K562 (cell line): Measurements from ENCODE around the gene ZNF692. TPM values are rescaled to one million over a fixed set of nuclear protein-coding genes. Genes with fewer than 3 reads are reported as not detected.

Source experiments
- ATF7 ChIP-seq: fragments of 450-650 bp; IDR thresholded peaks from 2 replicates; pipeline ENCODE4 v1.7.1; 2014; ENCODE audit warnings: mild to moderate bottlenecking, moderate library complexity
- CCNT2 ChIP-seq: IDR thresholded peaks from 2 replicates; pipeline ENCODE4 v1.6.1; 2011; ENCODE audit warnings: borderline replicate concordance, low read depth, mild to moderate bottlenecking, moderate library complexity, mixed read lengths, low read length; ENCODE audit not compliant: insufficient read length; ENCODE audit errors: extremely low read depth
- CREB1 ChIP-seq, 2 experiments: sonication (generic) in 1 of 2; formaldehyde crosslinking in 1 of 2; IDR thresholded peaks; 2 replicates each; pipeline versions ENCODE4 v1.6.1 to v1.8.0; 2012 to 2022; ENCODE audit warnings: inconsistent platforms in 1 of 2, mild to moderate bottlenecking in 1 of 2, missing genetic modification reagents in 1 of 2, moderate library complexity in 1 of 2
- MECOM ChIP-seq: fragments of 250-450 bp; sonication (Bioruptor Pico); IDR thresholded peaks from 2 replicates; pipeline ENCODE4 v1.8.0; 2022; ENCODE audit warnings: inconsistent platforms
- NBN ChIP-seq: fragments of 450-650 bp; IDR thresholded peaks from 2 replicates; pipeline ENCODE4 v1.6.1; 2016; ENCODE audit warnings: low read depth, mild to moderate bottlenecking
- NR2C1 ChIP-seq, 2 experiments: fragments of 450-650 bp; IDR thresholded peaks; 2 replicates each; pipeline ENCODE4 v1.6.1; 2017; ENCODE audit warnings: mild to moderate bottlenecking in 2 of 2, antibody characterized with exemption in 1 of 2, inconsistent platforms in 1 of 2, missing compliant biosample characterization in 1 of 2, missing genetic modification characterization in 1 of 2
- PHF8 ChIP-seq: fragments of 200-600 bp; sonication (generic); IDR thresholded peaks from 2 replicates; pipeline ENCODE4 v1.6.1; 2012; ENCODE audit warnings: mixed run types, mild to moderate bottlenecking, inconsistent platforms, low read length, moderate library complexity, borderline replicate concordance
- PML ChIP-seq: IDR thresholded peaks from 2 replicates; pipeline ENCODE4 v1.6.1; 2012; ENCODE audit warnings: low read length, inconsistent platforms
- POLR3A ChIP-seq: IDR thresholded peaks from 2 replicates; pipeline ENCODE4 v1.6.1; 2011; ENCODE audit warnings: borderline replicate concordance, mild to moderate bottlenecking, moderate library complexity; ENCODE audit not compliant: insufficient read length, insufficient read depth; ENCODE audit errors: extremely low read depth
- RFX1 ChIP-seq: fragments of 450-650 bp; IDR thresholded peaks from 2 replicates; pipeline ENCODE4 v1.6.1; 2016; ENCODE audit warnings: mild to moderate bottlenecking, moderate library complexity
- TAF9B ChIP-seq: fragments of 450-650 bp; IDR thresholded peaks from 2 replicates; pipeline ENCODE4 v1.6.1; 2018; ENCODE audit warnings: mild to moderate bottlenecking; ENCODE audit not compliant: partially characterized antibody
- TARDBP ChIP-seq: fragments of 450-650 bp; IDR thresholded peaks from 2 replicates; pipeline ENCODE4 v1.6.1; 2016
- ZBTB1 ChIP-seq: sonication (generic); formaldehyde crosslinking; IDR thresholded peaks from 2 replicates; pipeline ENCODE4 v1.8.1; 2023; ENCODE audit warnings: missing genetic modification reagents, low read depth, mild to moderate bottlenecking, borderline replicate concordance
- ZMIZ1 ChIP-seq, 2 experiments: fragments of 150-350 bp in 1 of 2; IDR thresholded peaks; 2 replicates each; pipeline ENCODE4 v1.6.1; 2012 to 2016; ENCODE audit warnings: low read depth in 2 of 2, low read length in 2 of 2, mild to moderate bottlenecking in 1 of 2, moderate library complexity in 1 of 2
- ZNF165 ChIP-seq: fragments of 250-450 bp; sonication (Bioruptor Pico); IDR thresholded peaks from 2 replicates; pipeline ENCODE4 v1.4.0; 2020; ENCODE audit warnings: borderline replicate concordance
- ZNF445 ChIP-seq: fragments of 250-450 bp; sonication (Bioruptor Pico); IDR thresholded peaks from 2 replicates; pipeline ENCODE4 v1.4.0; 2020; ENCODE audit warnings: low read depth, mild to moderate bottlenecking, moderate library complexity
- polyA plus RNA-seq, 8 experiments: library from polyadenylated mRNA; depleted of rRNA in 4 of 8; stranded (reverse) in 5 of 8; unstranded in 3 of 8; fragments of >200 nt; fragmentation: Nextera tagmentation in 2 of 8; fragmentation: Illumina TruSeq in 1 of 8; extraction: Ambion mirVana in 2 of 8; extraction: Trizol in 1 of 8; gene quantifications; 2 replicates each; pipeline versions ENCODE4 v1.2.1 to v1.2.3, GENCODE V29; 2011 to 2014; ENCODE audit warnings: inconsistent platforms in 1 of 8, missing spikeins in 1 of 8
- total RNA-seq, 7 experiments: library from RNA; depleted of rRNA in 6 of 7; stranded (reverse); fragments of >200 nt in 6 of 7; fragmentation: Illumina TruSeq in 2 of 7; extraction: Trizol in 2 of 7; gene quantifications; 2 replicates each; pipeline versions ENCODE4 v1.2.1 to v1.2.3, GENCODE V29; 2011 to 2021; ENCODE audit warnings: low replicate concordance in 1 of 7
- TF ChIP-seq, protein P1 (sequence below): fragments of 450-650 bp; IDR thresholded peaks from 2 replicates; pipeline ENCODE4 v1.7.1; 2018; ENCODE audit warnings: mild to moderate bottlenecking, low read depth; ENCODE audit not compliant: partially characterized antibody
- TF ChIP-seq, protein P2 (sequence below): fragments of 450-650 bp; IDR thresholded peaks from 2 replicates; pipeline ENCODE4 v1.6.1; 2014; ENCODE audit warnings: low read depth, mild to moderate bottlenecking, moderate library complexity, borderline replicate concordance

Gene ZNF692
- total and polyA plus RNA-seq, 9 of the 15 experiments (the other 6 are each of a cell fraction or from before 2014, with no cell fraction given) = 8.4 to 143 (median 55.9) TPM

GRCh38 chr1:248825909-248826760, 32.8 kb downstream of the ZNF692 start, which contains the start of gene SH3BP5L (continued):
- TF ChIP-seq PHF8 (peak; percentile 85), ZNF445 (CRISPR knock-in tag) (no peak), ZMIZ1 (IDR thresholded peaks at IDR 0.05; ENCODE audit: low read depth in 2 of 2, low read length in 2 of 2) (no peak), NBN (peak; percentile 88), CREB1 (IDR thresholded peaks at IDR 0.05) (peak; percentile 83), CREB1 (CRISPR knock-in tag; IDR thresholded peaks at IDR 0.05) (peak; percentile 78), ZBTB1 (CRISPR knock-in tag) (no peak), CCNT2 (no peak), ZNF165 (CRISPR knock-in tag) (no peak), TARDBP (no peak; the same call in 1 of the 2 replicates), NR2C1 (IDR thresholded peaks at IDR 0.05) (peak; percentile 93), NR2C1 (tag; IDR thresholded peaks at IDR 0.05) (peak; percentile 80), TAF9B (peak; percentile 67), MECOM (CRISPR knock-in tag) (no peak), ATF7 (peak; percentile 74; the same call in 1 of the 2 replicates), RFX1 (peak; percentile 72), POLR3A (no peak), PML (peak; percentile 63)
- TF ChIP-seq, protein P1, sequence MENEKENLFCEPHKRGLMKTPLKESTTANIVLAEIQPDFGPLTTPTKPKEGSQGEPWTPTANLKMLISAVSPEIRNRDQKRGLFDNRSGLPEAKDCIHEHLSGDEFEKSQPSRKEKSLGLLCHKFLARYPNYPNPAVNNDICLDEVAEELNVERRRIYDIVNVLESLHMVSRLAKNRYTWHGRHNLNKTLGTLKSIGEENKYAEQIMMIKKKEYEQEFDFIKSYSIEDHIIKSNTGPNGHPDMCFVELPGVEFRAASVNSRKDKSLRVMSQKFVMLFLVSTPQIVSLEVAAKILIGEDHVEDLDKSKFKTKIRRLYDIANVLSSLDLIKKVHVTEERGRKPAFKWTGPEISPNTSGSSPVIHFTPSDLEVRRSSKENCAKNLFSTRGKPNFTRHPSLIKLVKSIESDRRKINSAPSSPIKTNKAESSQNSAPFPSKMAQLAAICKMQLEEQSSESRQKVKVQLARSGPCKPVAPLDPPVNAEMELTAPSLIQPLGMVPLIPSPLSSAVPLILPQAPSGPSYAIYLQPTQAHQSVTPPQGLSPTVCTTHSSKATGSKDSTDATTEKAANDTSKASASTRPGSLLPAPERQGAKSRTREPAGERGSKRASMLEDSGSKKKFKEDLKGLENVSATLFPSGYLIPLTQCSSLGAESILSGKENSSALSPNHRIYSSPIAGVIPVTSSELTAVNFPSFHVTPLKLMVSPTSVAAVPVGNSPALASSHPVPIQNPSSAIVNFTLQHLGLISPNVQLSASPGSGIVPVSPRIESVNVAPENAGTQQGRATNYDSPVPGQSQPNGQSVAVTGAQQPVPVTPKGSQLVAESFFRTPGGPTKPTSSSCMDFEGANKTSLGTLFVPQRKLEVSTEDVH = peak; percentile 87
- TF ChIP-seq, protein P2, sequence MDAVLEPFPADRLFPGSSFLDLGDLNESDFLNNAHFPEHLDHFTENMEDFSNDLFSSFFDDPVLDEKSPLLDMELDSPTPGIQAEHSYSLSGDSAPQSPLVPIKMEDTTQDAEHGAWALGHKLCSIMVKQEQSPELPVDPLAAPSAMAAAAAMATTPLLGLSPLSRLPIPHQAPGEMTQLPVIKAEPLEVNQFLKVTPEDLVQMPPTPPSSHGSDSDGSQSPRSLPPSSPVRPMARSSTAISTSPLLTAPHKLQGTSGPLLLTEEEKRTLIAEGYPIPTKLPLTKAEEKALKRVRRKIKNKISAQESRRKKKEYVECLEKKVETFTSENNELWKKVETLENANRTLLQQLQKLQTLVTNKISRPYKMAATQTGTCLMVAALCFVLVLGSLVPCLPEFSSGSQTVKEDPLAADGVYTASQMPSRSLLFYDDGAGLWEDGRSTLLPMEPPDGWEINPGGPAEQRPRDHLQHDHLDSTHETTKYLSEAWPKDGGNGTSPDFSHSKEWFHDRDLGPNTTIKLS = peak; percentile 64; the same call in 1 of the 2 replicates
